ENCODE measurements around the gene LPP.
A peak's percentile ranks its signal among the peaks of the same experiment; 100 is the strongest.

Gene LPP

DNA sequence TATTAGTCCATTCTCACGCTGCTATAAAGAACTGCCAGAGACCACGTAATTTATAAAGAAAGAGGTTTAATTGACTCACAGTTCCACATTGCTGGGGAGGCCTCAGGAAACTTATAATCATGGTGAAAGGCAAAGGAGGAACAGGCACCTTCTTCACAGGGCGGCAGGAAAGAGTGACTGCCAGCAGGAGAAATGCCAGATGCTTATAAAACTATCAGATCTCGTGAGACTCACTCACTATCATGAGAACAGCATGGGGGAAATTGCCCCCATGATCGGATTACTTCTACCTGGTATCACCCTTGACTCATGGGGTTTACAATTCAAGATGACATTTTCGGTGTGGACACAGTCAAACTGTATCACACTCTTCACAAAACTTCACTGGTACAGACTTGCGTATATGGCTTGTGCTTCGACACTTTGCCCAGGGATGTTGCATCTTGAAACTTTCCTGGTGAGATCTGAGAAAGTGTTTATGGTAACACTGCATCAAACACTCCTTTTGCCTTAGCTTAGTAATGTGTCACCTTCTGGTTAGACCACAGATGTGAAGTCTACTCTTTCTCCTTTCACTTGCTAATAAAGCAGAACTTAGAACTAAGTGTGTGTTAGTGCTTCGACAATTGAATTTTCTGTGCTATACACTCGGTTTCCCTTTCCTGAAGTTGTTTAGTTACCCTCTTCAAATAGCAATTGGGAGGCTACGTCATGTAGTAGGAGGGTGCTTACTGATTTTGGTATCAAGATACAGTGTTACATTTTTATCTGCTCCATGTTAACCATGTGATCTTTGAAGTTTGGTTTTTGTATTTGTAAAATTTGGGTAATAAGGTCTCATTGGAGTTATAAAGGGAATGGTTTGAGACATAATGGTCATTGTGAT is 185.7 kb downstream of the LPP start:
- H3K9me2 ChIP-seq (replicated peaks; ENCODE audit: control insufficient read depth, low read length), result no peaks in the 10 kb centered on the region
- H3K36me3 ChIP-seq (ENCODE audit: control insufficient read depth, low read length), result no peaks in the 10 kb centered on the region; the same call in 1 of the 2 replicates
- H4K20me1 ChIP-seq (ENCODE audit: control insufficient read depth, insufficient read depth, low read depth, low read length), result no peaks in the 10 kb centered on the region
- H3K9me3 ChIP-seq (ENCODE audit: control insufficient read depth, insufficient read depth, low read length), result no peaks in the 10 kb centered on the region
- H3F3A ChIP-seq (ENCODE audit: control insufficient read depth, insufficient read depth), result no peaks in the 10 kb centered on the region
- H3K79me2 ChIP-seq (ENCODE audit: control insufficient read depth, low read length), result peaks cover 44% of the 10 kb centered on the region
- H3K4me3 ChIP-seq (ENCODE audit: low read length), result peak overlapping the region; percentile 28
- H3K27ac ChIP-seq (ENCODE audit: low read depth, low read length), result no peak overlapping the region
- peak overlapping the region; percentile 30 for H3K4me2 ChIP-seq (ENCODE audit: low read length)
- H3K4me1 ChIP-seq (ENCODE audit: control insufficient read depth, low read length), result peaks cover 35% of the 10 kb centered on the region
- TF ChIP-seq, protein P1, sequence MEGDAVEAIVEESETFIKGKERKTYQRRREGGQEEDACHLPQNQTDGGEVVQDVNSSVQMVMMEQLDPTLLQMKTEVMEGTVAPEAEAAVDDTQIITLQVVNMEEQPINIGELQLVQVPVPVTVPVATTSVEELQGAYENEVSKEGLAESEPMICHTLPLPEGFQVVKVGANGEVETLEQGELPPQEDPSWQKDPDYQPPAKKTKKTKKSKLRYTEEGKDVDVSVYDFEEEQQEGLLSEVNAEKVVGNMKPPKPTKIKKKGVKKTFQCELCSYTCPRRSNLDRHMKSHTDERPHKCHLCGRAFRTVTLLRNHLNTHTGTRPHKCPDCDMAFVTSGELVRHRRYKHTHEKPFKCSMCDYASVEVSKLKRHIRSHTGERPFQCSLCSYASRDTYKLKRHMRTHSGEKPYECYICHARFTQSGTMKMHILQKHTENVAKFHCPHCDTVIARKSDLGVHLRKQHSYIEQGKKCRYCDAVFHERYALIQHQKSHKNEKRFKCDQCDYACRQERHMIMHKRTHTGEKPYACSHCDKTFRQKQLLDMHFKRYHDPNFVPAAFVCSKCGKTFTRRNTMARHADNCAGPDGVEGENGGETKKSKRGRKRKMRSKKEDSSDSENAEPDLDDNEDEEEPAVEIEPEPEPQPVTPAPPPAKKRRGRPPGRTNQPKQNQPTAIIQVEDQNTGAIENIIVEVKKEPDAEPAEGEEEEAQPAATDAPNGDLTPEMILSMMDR (IDR thresholded peaks at IDR 0.05; ENCODE audit: low read depth, low read length, poor library complexity, severe bottlenecking), result no peak
- TF ChIP-seq EZH2phosphoT487 (IDR thresholded peaks at IDR 0.05; ENCODE audit: borderline replicate concordance, low read length), result no peak
- no peaks in the 10 kb centered on the region for H3K27me3 ChIP-seq (ENCODE audit: control insufficient read depth, low read length)

DNA sequence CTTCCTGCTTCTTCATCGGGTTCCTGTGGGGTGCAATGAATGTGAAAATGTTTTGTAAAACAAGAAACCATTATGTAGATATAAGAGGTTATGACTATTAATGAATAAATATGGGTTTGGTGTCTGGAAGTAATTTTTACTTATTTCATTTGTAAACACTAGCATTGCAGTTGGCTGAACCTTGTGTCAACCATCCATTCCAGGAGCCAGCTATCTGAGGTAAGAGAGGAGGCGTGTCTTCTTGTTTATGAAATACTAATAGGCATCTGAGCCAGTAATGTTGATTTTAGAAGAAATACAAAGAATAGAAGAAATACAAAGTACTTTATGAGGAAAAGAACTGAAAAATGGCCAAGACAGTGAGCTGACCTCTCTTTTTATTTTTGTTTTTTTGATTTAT is 187.5 kb downstream of the LPP start:
- no peak overlapping the region for H3K4me2 ChIP-seq (ENCODE audit: low read length)
- H3K4me1 ChIP-seq (ENCODE audit: control insufficient read depth, low read length), result peaks cover 47% of the 10 kb centered on the region
- TF ChIP-seq, protein P1 (IDR thresholded peaks at IDR 0.05; ENCODE audit: low read depth, low read length, poor library complexity, severe bottlenecking), result no peak
- TF ChIP-seq EZH2phosphoT487 (IDR thresholded peaks at IDR 0.05; ENCODE audit: borderline replicate concordance, low read length), result no peak
- no peaks in the 10 kb centered on the region for H3K27me3 ChIP-seq (ENCODE audit: control insufficient read depth, low read length)
- H3K27ac ChIP-seq (ENCODE audit: low read depth, low read length), result no peak overlapping the region
- H3K36me3 ChIP-seq (ENCODE audit: control insufficient read depth, low read length), result 0 out of 2 replicates have a peak, but pooled peaks cover 2% of the 10 kb centered on the region
- no peaks in the 10 kb centered on the region for H3K9me2 ChIP-seq (replicated peaks; ENCODE audit: control insufficient read depth, low read length)
- no peaks in the 10 kb centered on the region for H3K9me3 ChIP-seq (ENCODE audit: control insufficient read depth, insufficient read depth, low read length)
- no peaks in the 10 kb centered on the region for H3F3A ChIP-seq (ENCODE audit: control insufficient read depth, insufficient read depth)
- no peaks in the 10 kb centered on the region for H4K20me1 ChIP-seq (ENCODE audit: control insufficient read depth, insufficient read depth, low read depth, low read length)
- H3K4me3 ChIP-seq (ENCODE audit: low read length), result no peak overlapping the region
- peaks cover 30% of the 10 kb centered on the region for H3K79me2 ChIP-seq (ENCODE audit: control insufficient read depth, low read length)

DNA sequence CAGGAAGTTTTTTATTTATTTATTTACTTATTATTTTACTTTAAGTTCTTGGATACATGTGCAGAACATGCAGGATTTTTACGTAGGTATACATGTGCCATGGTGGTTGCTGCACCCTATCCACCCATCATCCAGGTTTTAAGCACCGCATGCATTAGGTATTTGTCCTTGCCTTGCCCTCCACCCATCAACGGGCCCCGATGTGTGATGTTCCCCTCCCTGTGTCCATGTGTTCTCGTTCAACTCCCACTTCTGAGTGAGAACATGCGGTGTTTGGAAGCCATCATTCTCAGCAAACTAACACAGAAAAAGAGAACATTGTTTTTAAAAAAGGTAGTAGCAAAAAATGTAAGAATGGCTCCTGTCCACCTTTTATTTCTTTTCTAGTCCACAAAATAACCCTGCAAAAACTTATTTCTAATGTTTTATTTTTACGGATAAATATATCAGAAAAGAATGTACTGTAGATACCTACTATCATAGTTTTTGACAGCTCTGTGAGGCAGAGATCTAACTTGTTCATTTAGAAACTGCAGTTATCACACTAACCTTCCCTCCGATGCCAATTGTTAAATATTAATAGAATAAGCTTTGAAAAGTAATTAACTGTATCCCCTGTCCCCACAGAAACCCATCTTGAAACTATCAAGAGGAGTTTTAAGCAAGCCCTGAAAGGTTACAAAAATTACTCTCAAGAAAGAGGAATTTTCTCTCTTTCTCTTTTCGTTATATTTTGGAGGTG is 189.2 kb downstream of the LPP start:
- Histone ChIP-seq H3K4me2 (ENCODE audit: low read length) (no peak overlapping the region), H3K27me3 (ENCODE audit: control insufficient read depth, low read length) (no peaks in the 10 kb centered on the region), H3K27ac (ENCODE audit: low read depth, low read length) (no peak overlapping the region), H4K20me1 (ENCODE audit: control insufficient read depth, insufficient read depth, low read depth, low read length) (no peaks in the 10 kb centered on the region), H3K9me3 (ENCODE audit: control insufficient read depth, insufficient read depth, low read length) (no peaks in the 10 kb centered on the region), H3K9me2 (replicated peaks; ENCODE audit: control insufficient read depth, low read length) (no peaks in the 10 kb centered on the region), H3F3A (ENCODE audit: control insufficient read depth, insufficient read depth) (no peaks in the 10 kb centered on the region), H3K36me3 (ENCODE audit: control insufficient read depth, low read length) (0 out of 2 replicates have a peak, but pooled peaks cover 2% of the 10 kb centered on the region), H3K79me2 (ENCODE audit: control insufficient read depth, low read length) (peaks cover 16% of the 10 kb centered on the region), H3K4me1 (ENCODE audit: control insufficient read depth, low read length) (peaks cover 56% of the 10 kb centered on the region), H3K4me3 (ENCODE audit: low read length) (no peak overlapping the region)
- TF ChIP-seq, protein P1 (IDR thresholded peaks at IDR 0.05; ENCODE audit: low read depth, low read length, poor library complexity, severe bottlenecking), result no peak
- TF ChIP-seq EZH2phosphoT487 (IDR thresholded peaks at IDR 0.05; ENCODE audit: borderline replicate concordance, low read length), result no peak
